Coronary artery (tissue), 2 donors: ENCODE measurements around the gene ACIN1.

ENCODE experiments used
- DNase-seq: peaks from one replicate; pipeline ENCODE4 v3.0.0-alpha.2; 2017; ENCODE audit warnings: low spot score
- H3K27ac ChIP-seq, 2 donors: fragments of 200-600 bp; sonication (generic); one replicate each; pipeline ENCODE4 v1.5.1; 2016 to 2019
- H3K4me3 ChIP-seq: fragments of 200-600 bp; sonication (generic); 2 replicates; pipeline ENCODE4 v1.5.1; 2016; ENCODE audit warnings: mild to moderate bottlenecking, moderate library complexity
- CTCF ChIP-seq: fragments of 200-600 bp; sonication (generic); IDR thresholded peaks from one replicate; pipeline ENCODE4 v1.5.1; 2019; ENCODE audit warnings: antibody characterized with exemption

The ACIN1 gene

GRCh38 chr14:23047034-23047634 is 47.8 kb downstream of the ACIN1 start:
- DNase-seq: no peak
- no peak for TF ChIP-seq CTCF
- Histone ChIP-seq H3K4me3 (no peak overlapping the region), H3K27ac (no peak overlapping the region)

- H3K27ac ChIP-seq: no peak overlapping the region
Observed at GRCh38 chr14:23045419-23046357, 49.2 kb downstream of the ACIN1 start.

GRCh38 chr14:23044840-23045239 is 50.1 kb downstream of the ACIN1 start:
- Histone ChIP-seq H3K27ac (no peak overlapping the region), H3K4me3 (no peak overlapping the region)
- DNase-seq: no peak
- TF ChIP-seq CTCF: no peak

More at GRCh38 chr14:23045419-23046357, 49.2 kb downstream of the ACIN1 start:
- H3K4me3 ChIP-seq: no peak overlapping the region
- TF ChIP-seq CTCF: no peak
- DNase-seq: no peak

DNA sequence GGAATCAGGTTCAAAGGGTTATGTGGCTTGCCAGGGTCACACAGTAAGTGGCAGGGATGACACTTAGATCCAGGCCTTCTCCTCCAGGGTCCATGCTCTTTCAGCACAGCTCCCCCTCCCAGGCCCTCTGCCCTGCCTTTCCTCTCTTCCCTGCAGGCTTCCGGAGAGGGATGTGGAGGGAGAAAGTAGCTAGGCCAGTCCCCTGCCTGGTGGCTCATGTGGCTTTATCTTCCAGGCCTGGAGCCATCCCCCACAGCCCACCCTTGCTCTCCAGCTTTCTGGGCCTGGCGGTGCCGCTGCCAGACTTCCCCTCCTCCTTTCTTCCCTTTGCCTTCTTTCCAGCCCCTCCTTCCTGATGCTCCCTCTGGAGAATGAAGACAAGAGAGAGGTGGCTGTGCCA is 51.2 kb downstream of the ACIN1 start:
- no peak for TF ChIP-seq CTCF
- no peak for DNase-seq
- no peak overlapping the region for H3K27ac ChIP-seq
- no peak overlapping the region for H3K4me3 ChIP-seq

GRCh38 chr14:23043145-23043544 is 51.8 kb downstream of the ACIN1 start:
- TF ChIP-seq CTCF: no peak
- no peak for DNase-seq
- Histone ChIP-seq H3K27ac (no peak overlapping the region), H3K4me3 (no peak overlapping the region)

GRCh38 chr14:23042162-23042965 is 52.6 kb downstream of the ACIN1 start, which contains the start of gene PSMB11:
Gene PSMB11, plus strand, starts transcription at chr14:23042212. Its CDS starts 14 bp downstream, at chr14:23042226.
- H3K27ac ChIP-seq: no peak within 1 kb of the TSS
- no peak within 1 kb of the TSS for H3K4me3 ChIP-seq
- no peak for DNase-seq
- no peak for TF ChIP-seq CTCF
